Effector CD8-positive, alpha-beta T cell (primary cell): Measurements from ENCODE around the gene RBMXL2.

Experiments
- DNase-seq: peaks from one replicate; lab custom pipeline; 2025; lab: John Stamatoyannopoulos, UW
- total RNA-seq, 4 experiments: gene quantifications; one replicate each; lab custom pipeline; 2026; lab: John Stamatoyannopoulos, UW

The RBMXL2 gene
- total RNA-seq = 0 reads per million in 4 experiments

- no peak for DNase-seq
Measured at GRCh38 chr11:7088921-7089320, at the start of gene RBMXL2. RBMXL2 (plus strand) TSS chr11:7088998; CDS start chr11:7089121, 123 bp downstream.

GRCh38 chr11:7046474-7047175, 42.2 kb upstream of the RBMXL2 start:
- no peak for DNase-seq

- no peak for DNase-seq
Measured at GRCh38 chr11:7050191-7050590, 38.6 kb upstream of the RBMXL2 start.

GRCh38 chr11:7056828-7057513, 31.8 kb upstream of the RBMXL2 start:
- no peak for DNase-seq

GRCh38 chr11:7057641-7058040, 31.2 kb upstream of the RBMXL2 start:
- DNase-seq = no peak

GRCh38 chr11:7060868-7061267, 27.9 kb upstream of the RBMXL2 start:
- DNase-seq = no peak

GRCh38 chr11:7062534-7062933, 26.3 kb upstream of the RBMXL2 start:
- DNase-seq = no peak

GRCh38 chr11:7072401-7073028, 16.3 kb upstream of the RBMXL2 start:
- DNase-seq = no peak

- DNase-seq = no peak
Measured at GRCh38 chr11:7077101-7077500, 11.7 kb upstream of the RBMXL2 start.

- no peak for DNase-seq
Measured at GRCh38 chr11:7079545-7080135, 9.2 kb upstream of the RBMXL2 start.

- no peak for DNase-seq
Measured at GRCh38 chr11:7080900-7081299, 7.9 kb upstream of the RBMXL2 start.

GRCh38 chr11:7081441-7081840, 7.4 kb upstream of the RBMXL2 start:
- DNase-seq = no peak

- DNase-seq = no peak
Measured at GRCh38 chr11:7089328-7090251, 792 bp downstream of the RBMXL2 start.

GRCh38 chr11:7098235-7098832, 9.5 kb downstream of the RBMXL2 start:
- DNase-seq = no peak

GRCh38 chr11:7115780-7116179, 27.0 kb downstream of the RBMXL2 start:
- no peak for DNase-seq

GRCh38 chr11:7116370-7116769, 27.6 kb downstream of the RBMXL2 start:
- no peak for DNase-seq

- no peak for DNase-seq
Measured at GRCh38 chr11:7138051-7138450, 49.3 kb downstream of the RBMXL2 start.
